Left lung (tissue), 10 donors: ENCODE results near the gene IL20RB. TPM values are rescaled to one million over a fixed set of nuclear protein-coding genes. Genes with fewer than 3 reads are reported as not detected.
A peak's percentile ranks its signal among the peaks of the same experiment; 100 is the strongest.

ENCODE experiments used
- ATAC-seq: fragments of 200-7000 bp; cut with Tn5 transposase; one replicate; pipeline ENCODE4 v1.9.1; 2020; ENCODE audit warnings: moderate library complexity
- DNase-seq, 4 donors: peaks; one replicate each; pipeline ENCODE4 v3.0.0-alpha.2; 2013 to 2020
- H3K27ac ChIP-seq, 2 donors: fragments of 200-600 bp; sonication (generic) in 1 of 2; one replicate each; pipeline versions ENCODE4 v1.5.0 to v1.8.0; 2020 to 2021
- H3K27me3 ChIP-seq, 2 donors: fragments of 200-600 bp; sonication (generic) in 1 of 2; one replicate each; pipeline versions ENCODE4 v1.5.0 to v1.8.0; 2020 to 2021
- H3K36me3 ChIP-seq, 2 donors: fragments of 200-600 bp; sonication (generic) in 1 of 2; one replicate each; pipeline versions ENCODE4 v1.5.0 to v1.8.0; 2020 to 2021
- H3K4me1 ChIP-seq, 2 donors: fragments of 200-600 bp; one replicate each; pipeline ENCODE4 v1.8.0; 2021
- H3K4me3 ChIP-seq, 2 donors: fragments of 200-600 bp; sonication (generic) in 1 of 2; one replicate each; pipeline versions ENCODE4 v1.5.0 to v1.8.0; 2020 to 2021; ENCODE audit warnings: mild to moderate bottlenecking in 1 of 2
- H3K9me3 ChIP-seq, 2 donors: fragments of 200-600 bp; sonication (generic) in 1 of 2; one replicate each; pipeline versions ENCODE4 v1.5.0 to v1.8.0; 2020 to 2021
- intact Hi-C, 2 donors: fragments of 100-400 bp; cut with DNase I; formaldehyde crosslinking; loops; one replicate each; pipeline versions ENCODE4 v1.11.2 to v1.14.2; 2022
- polyA plus RNA-seq, 6 donors: library from polyadenylated mRNA; unstranded; fragments of 120-200 nt; gene quantifications; one replicate each; pipeline ENCODE4 v1.2.1, GENCODE V29; 2013; ENCODE audit not compliant: insufficient read length in 6 of 6
- total RNA-seq, 2 donors: library from RNA; stranded (reverse); fragmentation: NEBNext Ultra II Directional; extraction: Animal tissue kit (Norgen Biotek cat#: 25700); gene quantifications; one replicate each; pipeline ENCODE4 v1.2.1, GENCODE V29; 2021
- TF ChIP-seq, protein P1 (sequence below), 2 donors: fragments of 200-600 bp; sonication (generic) in 1 of 2; IDR thresholded peaks; one replicate each; pipeline versions ENCODE4 v1.5.0 to v1.8.0; 2021; ENCODE audit warnings: antibody characterized with exemption in 2 of 2
- donor health status: DM: no; HTN: yes; CAD: no.
- donor health status: DM: no; HTN: no; CAD: no.

The IL20RB gene
- total and polyA plus RNA-seq, 8 donors = 0.61 to 1.9 (median 1.0) TPM

- no peak for DNase-seq
- Histone ChIP-seq H3K9me3 (no peaks in the 10 kb centered on the region), H3K27me3 (no peaks in the 10 kb centered on the region), H3K4me1 (peaks cover 0 to 46% of the 10 kb centered on the region in 2 donors), H3K4me3 (no peak overlapping the region), H3K36me3 (no peaks in the 10 kb centered on the region), H3K27ac (no peak overlapping the region)
- intact Hi-C loops = no loop called here
- TF ChIP-seq, protein P1, sequence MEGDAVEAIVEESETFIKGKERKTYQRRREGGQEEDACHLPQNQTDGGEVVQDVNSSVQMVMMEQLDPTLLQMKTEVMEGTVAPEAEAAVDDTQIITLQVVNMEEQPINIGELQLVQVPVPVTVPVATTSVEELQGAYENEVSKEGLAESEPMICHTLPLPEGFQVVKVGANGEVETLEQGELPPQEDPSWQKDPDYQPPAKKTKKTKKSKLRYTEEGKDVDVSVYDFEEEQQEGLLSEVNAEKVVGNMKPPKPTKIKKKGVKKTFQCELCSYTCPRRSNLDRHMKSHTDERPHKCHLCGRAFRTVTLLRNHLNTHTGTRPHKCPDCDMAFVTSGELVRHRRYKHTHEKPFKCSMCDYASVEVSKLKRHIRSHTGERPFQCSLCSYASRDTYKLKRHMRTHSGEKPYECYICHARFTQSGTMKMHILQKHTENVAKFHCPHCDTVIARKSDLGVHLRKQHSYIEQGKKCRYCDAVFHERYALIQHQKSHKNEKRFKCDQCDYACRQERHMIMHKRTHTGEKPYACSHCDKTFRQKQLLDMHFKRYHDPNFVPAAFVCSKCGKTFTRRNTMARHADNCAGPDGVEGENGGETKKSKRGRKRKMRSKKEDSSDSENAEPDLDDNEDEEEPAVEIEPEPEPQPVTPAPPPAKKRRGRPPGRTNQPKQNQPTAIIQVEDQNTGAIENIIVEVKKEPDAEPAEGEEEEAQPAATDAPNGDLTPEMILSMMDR (IDR thresholded peaks at IDR 0.05) = no peak
- no peak for ATAC-seq
Measured at GRCh38 chr3:136914739-136915138, 43.0 kb upstream of the IL20RB start.

GRCh38 chr3:136916223-136916622 is 41.6 kb upstream of the IL20RB start:
- Histone ChIP-seq H3K27me3 (no peaks in the 10 kb centered on the region), H3K4me3 (no peak overlapping the region), H3K4me1 (peaks cover 3 to 49% of the 10 kb centered on the region in 2 donors), H3K9me3 (no peaks in the 10 kb centered on the region), H3K36me3 (no peaks in the 10 kb centered on the region), H3K27ac (no peak overlapping the region)
- ATAC-seq = no peak
- TF ChIP-seq, protein P1 (IDR thresholded peaks at IDR 0.05) = no peak
- no peak for DNase-seq
- intact Hi-C loops = no loop called here

DNA sequence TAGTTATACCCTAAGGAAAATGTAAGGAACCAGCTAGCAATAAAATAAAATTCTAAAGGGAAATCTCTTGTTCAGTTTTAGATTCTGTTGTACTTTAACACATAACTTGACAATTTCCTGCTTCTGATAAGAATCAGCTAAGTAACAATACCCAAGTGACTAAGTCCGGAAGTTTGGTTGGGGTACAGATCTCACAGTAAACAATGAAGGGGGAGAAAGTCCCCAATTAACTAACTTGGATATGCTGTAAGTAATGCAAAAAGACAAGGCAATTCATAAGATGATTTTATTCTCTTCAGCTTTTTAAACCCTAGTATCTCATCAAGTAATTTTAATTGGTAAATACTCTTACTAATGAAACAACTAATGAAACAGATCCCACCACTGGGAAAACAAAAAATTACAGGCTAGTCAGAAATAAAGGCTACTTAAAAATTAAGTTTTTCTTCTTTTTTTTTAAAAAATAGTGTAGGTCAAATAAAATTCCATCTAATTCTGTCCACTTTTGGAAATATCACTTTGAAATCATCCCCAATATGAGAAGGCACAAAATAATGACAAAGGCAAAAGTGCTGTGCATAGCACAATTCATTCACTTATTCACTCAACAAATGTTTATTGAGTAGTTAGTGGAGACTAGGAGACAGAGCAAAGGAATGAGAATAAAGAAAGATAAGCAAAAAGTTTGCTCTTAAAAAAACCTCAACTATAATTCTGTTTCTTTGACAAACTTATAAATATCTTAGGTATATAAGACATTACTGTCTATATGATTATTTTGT is 37.8 kb upstream of the IL20RB start:
- TF ChIP-seq, protein P1 (IDR thresholded peaks at IDR 0.05) = no peak
- intact Hi-C loops = no loop called here
- H3K27ac ChIP-seq = peak overlapping the region in 1 of 2 donors; percentile 16
- DNase-seq (no peak), ATAC-seq (no peak)
- H3K4me1 ChIP-seq = peaks cover 3 to 47% of the 10 kb centered on the region in 2 donors
- no peaks in the 10 kb centered on the region for H3K36me3 ChIP-seq
- no peak overlapping the region for H3K4me3 ChIP-seq
- H3K27me3 ChIP-seq = no peaks in the 10 kb centered on the region
- H3K9me3 ChIP-seq = no peaks in the 10 kb centered on the region

DNA sequence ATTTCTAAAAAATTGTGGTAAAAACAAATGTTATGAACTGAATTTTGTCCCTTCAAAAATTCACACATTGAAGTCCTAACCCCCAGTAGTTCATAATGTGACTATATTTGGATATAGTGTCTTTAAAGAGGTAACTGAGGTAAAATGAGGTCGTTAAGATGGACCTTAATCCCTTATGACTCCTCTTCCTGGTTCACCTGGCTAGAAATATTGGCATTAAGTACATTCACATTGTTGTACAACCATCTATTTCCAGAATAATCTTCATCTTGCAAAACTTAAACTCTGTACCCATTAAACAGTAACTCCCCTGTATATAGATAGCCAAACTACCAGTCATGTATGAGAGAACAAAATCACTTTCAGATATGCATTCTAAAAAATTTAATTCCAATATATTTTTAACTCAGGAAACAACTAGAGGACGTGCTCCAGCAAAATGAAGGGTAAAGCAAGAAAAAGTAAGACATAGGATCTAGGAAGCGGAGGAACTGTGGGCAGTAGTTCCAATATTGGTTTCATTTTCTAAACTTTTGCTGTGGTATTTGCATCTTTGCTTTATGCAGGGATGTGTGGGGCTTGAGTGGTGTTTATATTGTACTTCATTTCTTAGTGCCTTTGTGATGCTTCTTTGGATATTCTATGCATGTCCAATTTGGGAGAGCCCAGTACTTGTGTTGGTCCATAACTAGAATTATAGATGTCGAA is 36.7 kb upstream of the IL20RB start:
- Histone ChIP-seq H3K4me3 (no peak overlapping the region), H3K36me3 (no peaks in the 10 kb centered on the region), H3K4me1 (peaks cover 3 to 54% of the 10 kb centered on the region in 2 donors), H3K9me3 (no peaks in the 10 kb centered on the region), H3K27ac (peak overlapping the region in 1 of 2 donors; percentile 16), H3K27me3 (no peaks in the 10 kb centered on the region)
- TF ChIP-seq, protein P1 (IDR thresholded peaks at IDR 0.05) = no peak
- intact Hi-C loops = no loop called here
- ATAC-seq (no peak), DNase-seq (no peak)
